Cardiac fibroblast (primary cell): ENCODE data around the gene EHD3.

Source experiments
- DNase-seq, 2 donors: peaks; one replicate each; pipeline versions ENCODE4 v3.0.0 to v3.0.0-alpha.2; 2010; ENCODE audit warnings: low read depth in 2 of 2
- H3K4me3 ChIP-seq, 2 donors: replicated peaks in 1 of 2; 1 replicate in 1 of 2; 2 replicates in 1 of 2; pipeline ENCODE4 v1.5.1; 2011; ENCODE audit warnings: low read depth in 2 of 2, low read length in 2 of 2, mild to moderate bottlenecking in 2 of 2, moderate library complexity in 1 of 2
- TF ChIP-seq, protein P1 (sequence below): IDR thresholded peaks from one replicate; pipeline ENCODE4 v1.5.1; 2011; ENCODE audit warnings: low read depth, mild to moderate bottlenecking, low read length, inconsistent platforms

The EHD3 gene

DNA sequence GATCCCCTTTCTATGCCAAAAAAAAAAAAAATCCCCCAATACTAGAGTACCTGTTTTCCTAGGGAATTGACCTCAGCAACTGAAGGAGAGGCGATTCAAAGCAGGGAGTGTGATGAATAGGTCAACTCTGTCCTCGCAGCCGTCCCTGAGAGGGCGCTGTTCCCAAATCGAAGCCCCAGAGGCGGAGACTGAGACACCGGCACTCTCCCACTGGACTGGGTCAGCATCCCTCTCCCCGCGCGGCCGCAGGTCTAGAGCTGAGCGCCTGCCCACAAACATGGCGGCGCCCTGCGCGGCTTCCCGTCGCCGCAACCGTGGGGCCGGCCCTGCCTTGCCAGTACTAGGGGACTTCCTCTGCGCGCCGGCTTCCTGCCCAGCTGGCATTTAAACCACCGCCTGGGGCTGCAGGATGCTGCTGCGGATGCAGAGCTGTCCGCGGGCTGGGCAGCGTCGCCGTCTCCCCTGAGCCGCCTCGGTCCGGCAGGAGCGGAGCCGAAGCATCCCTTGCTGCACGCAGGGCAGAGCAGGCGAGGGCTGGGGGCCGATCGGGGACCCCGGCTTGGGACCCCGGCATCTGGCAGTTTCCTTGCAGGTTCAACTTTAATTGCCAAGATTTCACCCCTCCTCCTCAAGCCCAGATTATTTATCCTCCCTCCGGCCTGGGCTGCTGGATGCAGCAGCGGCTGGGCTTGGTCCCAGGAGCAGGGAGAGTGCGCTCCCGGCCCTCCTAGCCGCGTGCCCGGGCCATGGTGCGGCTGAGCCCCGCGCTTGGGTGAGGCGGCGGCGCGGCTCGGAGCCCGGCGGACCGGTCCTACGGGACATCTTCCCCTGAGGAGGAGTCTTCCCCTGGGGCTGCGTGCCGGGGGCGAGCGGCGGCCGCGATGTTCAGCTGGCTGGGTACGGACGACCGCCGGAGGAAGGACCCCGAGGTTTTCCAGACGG lies at the start of gene EHD3:
TSS of gene EHD3 (plus strand) at position 412 of the 942 bp plus-strand sequence. CDS start at position 882, 470 bp downstream.
- peak within 1 kb of the TSS; percentile 67 to 72 for H3K4me3 ChIP-seq
- DNase-seq = peak; percentile 89 to 90
- TF ChIP-seq, protein P1, sequence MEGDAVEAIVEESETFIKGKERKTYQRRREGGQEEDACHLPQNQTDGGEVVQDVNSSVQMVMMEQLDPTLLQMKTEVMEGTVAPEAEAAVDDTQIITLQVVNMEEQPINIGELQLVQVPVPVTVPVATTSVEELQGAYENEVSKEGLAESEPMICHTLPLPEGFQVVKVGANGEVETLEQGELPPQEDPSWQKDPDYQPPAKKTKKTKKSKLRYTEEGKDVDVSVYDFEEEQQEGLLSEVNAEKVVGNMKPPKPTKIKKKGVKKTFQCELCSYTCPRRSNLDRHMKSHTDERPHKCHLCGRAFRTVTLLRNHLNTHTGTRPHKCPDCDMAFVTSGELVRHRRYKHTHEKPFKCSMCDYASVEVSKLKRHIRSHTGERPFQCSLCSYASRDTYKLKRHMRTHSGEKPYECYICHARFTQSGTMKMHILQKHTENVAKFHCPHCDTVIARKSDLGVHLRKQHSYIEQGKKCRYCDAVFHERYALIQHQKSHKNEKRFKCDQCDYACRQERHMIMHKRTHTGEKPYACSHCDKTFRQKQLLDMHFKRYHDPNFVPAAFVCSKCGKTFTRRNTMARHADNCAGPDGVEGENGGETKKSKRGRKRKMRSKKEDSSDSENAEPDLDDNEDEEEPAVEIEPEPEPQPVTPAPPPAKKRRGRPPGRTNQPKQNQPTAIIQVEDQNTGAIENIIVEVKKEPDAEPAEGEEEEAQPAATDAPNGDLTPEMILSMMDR = peak; percentile 70

DNA sequence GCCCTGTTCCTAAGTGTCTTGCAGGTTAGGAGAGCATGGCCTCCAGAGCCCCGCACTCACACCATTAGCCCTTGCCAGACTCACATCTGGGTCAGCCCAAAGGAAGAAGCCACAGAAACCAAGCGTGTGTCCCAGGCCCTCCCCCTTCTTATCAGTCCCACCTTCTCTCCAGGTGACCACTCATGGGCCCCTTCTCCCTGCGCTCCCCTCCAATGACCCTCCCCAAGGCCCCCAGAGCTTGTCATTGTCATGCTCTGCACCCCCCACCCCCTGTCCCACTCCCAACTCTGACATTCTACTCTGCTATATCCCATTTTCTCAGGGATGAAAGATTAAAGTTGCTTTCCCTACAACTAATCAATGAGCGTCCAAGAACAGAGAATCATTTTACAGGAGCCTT lies 46.8 kb upstream of the EHD3 start:
- TF ChIP-seq, protein P1 = no peak
- DNase-seq = no peak

DNA sequence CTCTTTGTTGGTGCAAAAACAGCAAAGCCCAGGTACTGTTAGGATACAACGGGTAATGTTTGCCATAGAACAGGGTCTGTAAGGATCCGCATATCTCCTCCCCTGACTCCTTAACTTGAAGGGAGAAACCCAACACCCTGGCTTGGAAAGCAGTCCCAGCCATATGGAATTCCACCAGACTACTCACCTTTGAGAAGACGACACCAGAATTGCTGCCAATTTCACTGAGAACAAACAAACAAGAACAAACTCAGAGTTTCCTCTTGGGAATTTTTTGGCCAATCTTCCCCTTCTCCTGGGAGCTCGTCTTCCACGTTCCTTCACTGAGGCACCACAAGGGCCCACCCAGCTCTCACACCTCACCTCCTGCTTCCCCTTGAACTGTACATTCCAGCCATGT lies 45.8 kb upstream of the EHD3 start:
- no peak for DNase-seq
- TF ChIP-seq, protein P1 = no peak
- no peak overlapping the region for H3K4me3 ChIP-seq

More for the DNA sequence above, 46.8 kb upstream of the EHD3 start:
- no peak overlapping the region for H3K4me3 ChIP-seq

DNA sequence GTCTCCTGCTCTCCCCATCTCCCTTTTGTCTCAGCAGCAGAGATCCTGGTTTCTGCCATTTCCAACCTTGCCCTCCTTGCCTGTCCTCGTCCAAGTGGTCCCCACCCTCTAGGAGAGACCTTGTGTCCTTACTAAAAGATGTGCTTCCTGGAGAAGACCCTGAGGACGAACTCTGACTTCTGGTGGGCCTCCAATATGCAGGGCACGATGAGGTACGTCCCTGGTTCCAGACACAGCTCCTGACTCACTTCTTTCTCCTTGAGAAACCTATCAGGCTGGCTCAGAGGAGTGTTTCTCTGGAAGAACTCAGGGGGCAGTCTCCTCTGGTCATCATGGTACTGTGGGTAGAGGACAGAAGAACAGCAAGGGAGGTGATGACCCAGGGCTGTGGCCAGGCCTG lies 44.8 kb upstream of the EHD3 start:
- DNase-seq = no peak
- TF ChIP-seq, protein P1 = no peak
- H3K4me3 ChIP-seq = no peak overlapping the region

DNA sequence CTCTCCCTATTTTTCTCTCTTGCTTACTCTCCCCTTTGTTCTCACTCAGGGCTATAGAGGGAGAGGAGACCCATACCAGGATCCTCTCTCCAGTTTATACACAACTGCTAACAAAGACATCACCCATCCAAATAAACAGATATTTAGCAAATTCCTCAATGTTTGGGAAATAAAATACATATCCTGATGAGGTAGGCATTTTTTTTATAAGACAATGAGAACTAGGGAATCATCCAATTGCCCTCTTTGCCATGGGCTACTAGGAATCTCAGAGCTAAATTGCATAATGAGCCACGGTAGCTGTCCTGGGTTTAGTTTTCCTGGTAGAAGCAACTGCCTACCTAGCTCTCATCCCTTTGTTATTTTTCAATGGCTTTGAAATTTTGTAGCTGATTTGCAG lies 43.8 kb upstream of the EHD3 start:
- H3K4me3 ChIP-seq = no peak overlapping the region
- DNase-seq = no peak
- TF ChIP-seq, protein P1 = no peak

DNA sequence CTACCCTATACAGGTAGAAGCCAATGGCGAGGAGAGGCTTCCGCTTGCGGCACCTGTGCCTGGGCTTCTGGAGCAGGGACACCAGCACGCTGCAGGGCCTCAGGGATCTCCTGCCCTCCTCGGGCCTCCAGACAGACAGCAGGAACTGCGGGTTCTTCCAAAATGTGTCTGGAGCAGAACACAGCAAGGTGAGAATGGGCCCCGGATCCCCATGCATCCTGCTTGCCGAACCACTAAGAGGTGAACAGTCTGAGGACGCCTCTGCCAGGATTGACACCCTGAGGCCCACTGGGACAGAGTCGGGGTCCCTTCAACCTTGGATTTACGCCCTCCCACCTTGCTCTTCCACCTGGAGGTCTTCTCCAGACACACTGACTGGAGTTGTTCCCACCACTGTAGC lies 42.0 kb upstream of the EHD3 start:
- DNase-seq = no peak
- TF ChIP-seq, protein P1 = no peak
- no peak overlapping the region for H3K4me3 ChIP-seq
